SJCRH30 (cell line): ENCODE data around the gene PRAC1. TPM values are rescaled to one million over a fixed set of nuclear protein-coding genes. Genes with fewer than 3 reads are reported as not detected.
A peak's percentile ranks its signal among the peaks of the same experiment; 100 is the strongest.

ENCODE experiments used
- DNase-seq, 2 experiments: peaks; one replicate each; pipeline ENCODE4 v3.0.0-alpha.2; 2015 to 2020
- H3K27ac ChIP-seq: fragments of 250-450 bp; sonication (Bioruptor Pico); 2 replicates; pipeline ENCODE4 v1.5.1; 2020; ENCODE audit warnings: mild to moderate bottlenecking, moderate library complexity
- H3K27me3 ChIP-seq: fragments of 250-450 bp; sonication (Bioruptor Pico); 2 replicates; pipeline ENCODE4 v1.5.1; 2020; ENCODE audit warnings: mild to moderate bottlenecking, moderate library complexity
- H3K36me3 ChIP-seq: fragments of 250-450 bp; sonication (Bioruptor Pico); 2 replicates; pipeline ENCODE4 v1.5.1; 2020; ENCODE audit warnings: mild to moderate bottlenecking, moderate library complexity
- H3K4me1 ChIP-seq: fragments of 250-450 bp; sonication (Bioruptor Pico); 2 replicates; pipeline ENCODE4 v1.5.1; 2020; ENCODE audit warnings: mild to moderate bottlenecking, moderate library complexity
- H3K4me3 ChIP-seq: fragments of 250-450 bp; sonication (Bioruptor Pico); 2 replicates; pipeline ENCODE4 v1.5.1; 2020; ENCODE audit warnings: mild to moderate bottlenecking, moderate library complexity
- H3K9me3 ChIP-seq: fragments of 250-450 bp; sonication (Bioruptor Pico); replicated peaks from 2 replicates; pipeline ENCODE4 v1.5.1; 2020; ENCODE audit warnings: mild to moderate bottlenecking, moderate library complexity
- total RNA-seq: library from RNA; depleted of rRNA; stranded (reverse); fragments of >200 nt; shearing (Covaris generic); gene quantifications from 2 replicates; pipeline ENCODE4 v1.2.3, GENCODE V29; 2014; rRNA removed

The PRAC1 gene
- total RNA-seq, result not detected in 2 replicates

- H3K27ac ChIP-seq, result no peak within 1 kb of the TSS; the same call in 1 of the 2 replicates
- peak within 1 kb of the TSS; percentile 41 for H3K4me3 ChIP-seq
- peak in 1 of 2 experiments; percentile 17 for DNase-seq
- no peaks in the 10 kb centered on the region for H3K4me1 ChIP-seq
- H3K36me3 ChIP-seq, result no peaks in the 10 kb centered on the region
- no peaks in the 10 kb centered on the region for H3K27me3 ChIP-seq
- no peaks in the 10 kb centered on the region for H3K9me3 ChIP-seq
Measured at GRCh38 chr17:48722201-48722907, at the start of gene PRAC1. Gene PRAC1 (minus strand): TSS chr17:48722518. CDS start chr17:48722392, 126 bp downstream.

DNA sequence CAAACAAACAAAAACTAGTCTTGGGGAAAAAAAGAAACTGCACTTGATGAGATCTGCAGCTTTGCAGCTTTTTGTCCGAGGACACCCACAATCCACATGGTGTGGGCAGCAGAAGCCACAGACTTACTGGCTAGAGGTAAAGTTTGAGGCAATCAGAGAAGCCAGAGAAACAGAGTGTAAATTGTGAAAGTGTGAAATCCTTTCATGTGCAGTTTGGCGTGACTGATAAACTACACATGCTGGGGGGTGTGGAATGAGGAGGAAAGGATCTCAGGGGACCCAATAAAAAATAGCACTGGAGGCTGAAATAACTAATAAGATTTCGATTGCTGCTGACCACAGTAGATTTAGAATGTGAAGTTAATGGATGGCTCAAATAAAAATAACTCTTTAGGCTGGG is 48.6 kb upstream of the PRAC1 start:
- Histone ChIP-seq H3K36me3 (no peaks in the 10 kb centered on the region), H3K4me3 (no peak overlapping the region), H3K9me3 (no peaks in the 10 kb centered on the region), H3K27ac (no peak overlapping the region), H3K27me3 (no peaks in the 10 kb centered on the region), H3K4me1 (no peaks in the 10 kb centered on the region)
- no peak for DNase-seq

GRCh38 chr17:48769009-48769675 is 46.8 kb upstream of the PRAC1 start:
- no peak overlapping the region for H3K27ac ChIP-seq
- no peaks in the 10 kb centered on the region for H3K4me1 ChIP-seq
- no peaks in the 10 kb centered on the region for H3K36me3 ChIP-seq
- no peaks in the 10 kb centered on the region for H3K9me3 ChIP-seq
- DNase-seq, result peak in 1 of 2 experiments; percentile 33
- no peak overlapping the region for H3K4me3 ChIP-seq
- no peaks in the 10 kb centered on the region for H3K27me3 ChIP-seq

- Histone ChIP-seq H3K27ac (no peak overlapping the region), H3K27me3 (no peaks in the 10 kb centered on the region)
Measured at GRCh38 chr17:48767263-48767774, 45.0 kb upstream of the PRAC1 start.

GRCh38 chr17:48761114-48761513 is 38.8 kb upstream of the PRAC1 start:
- no peak overlapping the region for H3K4me3 ChIP-seq
- H3K9me3 ChIP-seq, result no peaks in the 10 kb centered on the region
- DNase-seq, result no peak
- H3K27me3 ChIP-seq, result no peaks in the 10 kb centered on the region
- H3K36me3 ChIP-seq, result no peaks in the 10 kb centered on the region
- peaks cover 24% of the 10 kb centered on the region for H3K4me1 ChIP-seq
- no peak overlapping the region for H3K27ac ChIP-seq

More at GRCh38 chr17:48767263-48767774, 45.0 kb upstream of the PRAC1 start:
- Histone ChIP-seq H3K36me3 (no peaks in the 10 kb centered on the region), H3K9me3 (no peaks in the 10 kb centered on the region), H3K4me1 (no peaks in the 10 kb centered on the region), H3K4me3 (no peak overlapping the region)
- no peak for DNase-seq

DNA sequence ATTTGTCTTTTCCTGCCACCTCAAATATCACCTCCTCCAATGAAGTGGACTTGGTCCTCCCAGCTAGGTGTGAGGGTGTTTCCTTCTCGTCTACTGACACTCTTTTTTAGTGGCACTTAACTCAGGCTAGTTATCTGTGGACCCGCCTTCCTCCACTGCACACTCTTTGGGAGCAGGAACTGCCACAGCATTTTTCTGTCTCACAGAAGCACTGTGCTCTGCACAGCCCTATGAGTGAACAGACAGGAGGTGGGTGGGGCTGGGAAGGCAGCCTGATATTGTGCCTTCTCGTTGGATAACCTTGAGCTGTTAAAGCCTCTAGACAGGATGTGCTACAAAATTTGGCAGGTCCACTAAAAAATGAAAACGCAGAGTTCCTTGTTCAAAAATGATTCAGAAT is 38.1 kb upstream of the PRAC1 start:
- no peaks in the 10 kb centered on the region for H3K9me3 ChIP-seq
- DNase-seq, result no peak
- H3K27me3 ChIP-seq, result no peaks in the 10 kb centered on the region
- no peak overlapping the region for H3K4me3 ChIP-seq
- H3K36me3 ChIP-seq, result no peaks in the 10 kb centered on the region
- H3K4me1 ChIP-seq, result peaks cover 24% of the 10 kb centered on the region
- H3K27ac ChIP-seq, result no peak overlapping the region

GRCh38 chr17:48759288-48759687 is 37.0 kb upstream of the PRAC1 start:
- H3K36me3 ChIP-seq, result no peaks in the 10 kb centered on the region
- no peak overlapping the region for H3K27ac ChIP-seq
- DNase-seq, result no peak
- no peaks in the 10 kb centered on the region for H3K27me3 ChIP-seq
- peaks cover 24% of the 10 kb centered on the region for H3K4me1 ChIP-seq
- no peaks in the 10 kb centered on the region for H3K9me3 ChIP-seq
- H3K4me3 ChIP-seq, result no peak overlapping the region

- Histone ChIP-seq H3K27me3 (no peaks in the 10 kb centered on the region), H3K27ac (peak overlapping the region; percentile 59), H3K9me3 (no peaks in the 10 kb centered on the region), H3K4me1 (peaks cover 24% of the 10 kb centered on the region), H3K4me3 (no peak overlapping the region), H3K36me3 (no peaks in the 10 kb centered on the region)
- peak; percentile 62 to 77 for DNase-seq
Measured at GRCh38 chr17:48757524-48757961, 35.2 kb upstream of the PRAC1 start.

- Histone ChIP-seq H3K4me3 (no peak overlapping the region), H3K27ac (peak overlapping the region; percentile 59), H3K27me3 (no peaks in the 10 kb centered on the region), H3K36me3 (no peaks in the 10 kb centered on the region), H3K9me3 (no peaks in the 10 kb centered on the region), H3K4me1 (peaks cover 24% of the 10 kb centered on the region)
- DNase-seq, result peak in 1 of 2 experiments; percentile 17
Measured at GRCh38 chr17:48756830-48757251, 34.5 kb upstream of the PRAC1 start.

GRCh38 chr17:48755356-48755755 is 33.0 kb upstream of the PRAC1 start:
- DNase-seq, result no peak
- no peak overlapping the region for H3K27ac ChIP-seq
- peaks cover 33% of the 10 kb centered on the region for H3K4me1 ChIP-seq
- no peaks in the 10 kb centered on the region for H3K36me3 ChIP-seq
- H3K4me3 ChIP-seq, result no peak overlapping the region
- no peaks in the 10 kb centered on the region for H3K27me3 ChIP-seq
- no peaks in the 10 kb centered on the region for H3K9me3 ChIP-seq

- no peaks in the 10 kb centered on the region for H3K36me3 ChIP-seq
- H3K27me3 ChIP-seq, result no peaks in the 10 kb centered on the region
- no peak overlapping the region for H3K4me3 ChIP-seq
- H3K9me3 ChIP-seq, result no peaks in the 10 kb centered on the region
- DNase-seq, result no peak
- peaks cover 33% of the 10 kb centered on the region for H3K4me1 ChIP-seq
- H3K27ac ChIP-seq, result no peak overlapping the region
Measured at GRCh38 chr17:48754500-48755261, 32.4 kb upstream of the PRAC1 start.

GRCh38 chr17:48753794-48754499 is 31.6 kb upstream of the PRAC1 start:
- no peak overlapping the region for H3K27ac ChIP-seq
- no peaks in the 10 kb centered on the region for H3K36me3 ChIP-seq
- no peaks in the 10 kb centered on the region for H3K27me3 ChIP-seq
- H3K9me3 ChIP-seq, result no peaks in the 10 kb centered on the region
- peaks cover 26% of the 10 kb centered on the region for H3K4me1 ChIP-seq
- no peak overlapping the region for H3K4me3 ChIP-seq
- DNase-seq, result no peak

DNA sequence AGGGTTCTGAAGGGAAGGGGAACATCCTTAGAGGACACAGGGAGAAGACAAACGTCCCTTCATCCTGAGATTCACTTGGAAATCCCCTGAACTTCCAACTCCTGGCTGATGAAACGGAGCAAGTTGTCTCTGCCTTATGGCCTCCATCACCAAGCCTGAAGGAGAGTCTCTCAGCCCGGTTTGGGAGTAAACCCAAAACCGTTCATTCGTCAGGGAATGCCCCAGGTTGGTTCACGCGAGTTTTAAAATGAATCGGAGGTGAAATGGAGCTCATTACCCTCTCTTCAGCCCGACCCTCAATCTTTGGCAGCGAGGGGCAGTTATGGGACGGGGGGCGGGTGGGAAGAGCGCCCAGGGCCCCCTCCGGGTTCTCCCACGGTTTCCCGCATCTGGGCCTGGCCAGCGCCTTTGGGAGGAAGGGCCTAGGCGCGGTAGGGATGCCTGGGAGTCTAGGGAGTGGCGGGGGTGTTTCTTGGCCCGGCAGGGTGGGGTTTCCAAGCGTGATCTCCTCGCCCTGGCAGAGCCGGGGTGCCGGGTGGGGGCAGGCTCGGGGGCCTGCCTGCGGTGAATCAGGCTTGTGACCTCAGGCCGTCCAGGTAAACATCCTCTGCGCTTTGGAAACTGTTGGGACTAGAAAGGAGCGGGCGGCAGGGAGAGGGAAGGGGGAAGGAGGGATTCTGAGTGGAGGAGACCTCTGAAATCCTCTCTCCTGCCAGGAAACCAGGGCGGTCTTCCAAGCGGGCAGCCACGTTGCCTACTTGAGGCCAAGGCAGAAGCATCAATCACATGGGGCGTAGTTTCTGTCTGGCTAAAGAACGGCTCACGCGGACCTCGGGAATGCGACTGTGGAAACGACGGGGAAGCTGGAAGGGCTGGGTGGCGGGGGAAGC is 30.3 kb upstream of the PRAC1 start:
- H3K4me1 ChIP-seq, result peaks cover 19% of the 10 kb centered on the region
- no peak overlapping the region for H3K27ac ChIP-seq
- H3K36me3 ChIP-seq, result no peaks in the 10 kb centered on the region
- DNase-seq, result no peak
- no peak overlapping the region for H3K4me3 ChIP-seq
- no peaks in the 10 kb centered on the region for H3K9me3 ChIP-seq
- H3K27me3 ChIP-seq, result no peaks in the 10 kb centered on the region
